T1000 (cell line): ENCODE data around the gene CFAP43.

Source experiments
- DNase-seq: peaks from one replicate; lab custom pipeline; 2025; ENCODE audit warnings: mixed read lengths; lab: John Stamatoyannopoulos, UW

The CFAP43 gene

GRCh38 chr10:104128214-104128613 is 104.0 kb downstream of the CFAP43 start:
- no peak for DNase-seq

DNA sequence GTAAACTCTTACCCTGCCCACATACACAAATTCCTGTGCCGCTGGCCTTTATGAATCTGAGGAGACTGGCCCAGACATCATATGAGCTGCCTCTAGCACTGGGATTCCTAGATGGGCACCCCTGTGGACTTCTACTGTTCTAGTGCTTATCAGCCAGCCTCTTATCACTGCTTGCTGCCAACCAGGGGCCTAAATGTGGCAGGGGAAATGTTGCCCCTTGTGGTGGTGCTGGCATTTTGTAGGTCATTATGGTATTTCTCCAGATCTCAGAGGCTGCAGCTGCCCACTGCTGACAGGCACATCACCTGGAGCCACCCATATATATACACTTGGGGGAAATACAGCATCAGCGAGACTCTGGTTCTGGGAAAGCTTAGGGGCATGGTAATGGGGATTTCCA is 104.8 kb downstream of the CFAP43 start:
- no peak for DNase-seq

- no peak for DNase-seq
Measured at GRCh38 chr10:104123397-104123796, 108.8 kb downstream of the CFAP43 start.

DNA sequence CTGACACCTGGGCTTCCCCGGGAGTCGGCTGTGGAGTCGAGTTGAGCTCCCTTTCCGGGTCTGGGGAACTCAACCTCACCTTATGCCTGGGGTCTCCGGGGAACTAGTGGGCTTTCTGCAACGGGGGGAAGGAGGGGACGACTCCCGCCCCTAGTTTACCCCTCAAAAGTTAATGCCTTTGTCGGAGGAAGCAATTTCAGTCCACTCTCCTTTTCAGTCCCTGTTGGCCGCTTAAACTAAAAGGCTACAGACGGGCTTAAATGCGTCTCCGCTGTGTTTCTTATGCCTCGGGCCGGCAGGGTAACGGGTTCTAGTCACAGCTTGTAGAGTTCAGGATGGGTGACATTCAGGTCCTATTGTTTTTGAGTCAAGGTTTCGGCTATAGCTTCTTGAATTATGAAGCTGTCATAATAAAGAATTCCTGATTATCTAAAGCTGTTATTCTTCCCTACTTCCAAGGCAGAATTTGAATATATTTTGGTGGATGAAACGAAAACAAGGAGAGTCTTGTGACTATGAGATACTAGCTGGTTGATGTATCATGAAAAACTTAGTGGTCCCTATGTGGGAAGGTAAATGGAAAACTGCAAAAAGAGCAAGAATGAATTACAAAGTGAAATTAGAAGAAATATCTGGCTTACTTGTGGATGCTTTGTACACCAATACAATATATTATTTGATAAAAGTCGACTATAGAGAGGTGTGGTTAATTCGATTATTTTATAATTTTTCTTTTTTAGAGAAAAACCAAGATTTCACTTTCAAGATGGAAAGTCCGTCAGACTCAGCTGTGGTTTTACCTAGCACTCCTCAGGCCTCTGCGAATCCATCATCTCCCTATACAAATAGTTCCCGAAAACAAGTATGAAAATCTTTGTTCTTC is 109.7 kb downstream of the CFAP43 start:
- no peak for DNase-seq

DNA sequence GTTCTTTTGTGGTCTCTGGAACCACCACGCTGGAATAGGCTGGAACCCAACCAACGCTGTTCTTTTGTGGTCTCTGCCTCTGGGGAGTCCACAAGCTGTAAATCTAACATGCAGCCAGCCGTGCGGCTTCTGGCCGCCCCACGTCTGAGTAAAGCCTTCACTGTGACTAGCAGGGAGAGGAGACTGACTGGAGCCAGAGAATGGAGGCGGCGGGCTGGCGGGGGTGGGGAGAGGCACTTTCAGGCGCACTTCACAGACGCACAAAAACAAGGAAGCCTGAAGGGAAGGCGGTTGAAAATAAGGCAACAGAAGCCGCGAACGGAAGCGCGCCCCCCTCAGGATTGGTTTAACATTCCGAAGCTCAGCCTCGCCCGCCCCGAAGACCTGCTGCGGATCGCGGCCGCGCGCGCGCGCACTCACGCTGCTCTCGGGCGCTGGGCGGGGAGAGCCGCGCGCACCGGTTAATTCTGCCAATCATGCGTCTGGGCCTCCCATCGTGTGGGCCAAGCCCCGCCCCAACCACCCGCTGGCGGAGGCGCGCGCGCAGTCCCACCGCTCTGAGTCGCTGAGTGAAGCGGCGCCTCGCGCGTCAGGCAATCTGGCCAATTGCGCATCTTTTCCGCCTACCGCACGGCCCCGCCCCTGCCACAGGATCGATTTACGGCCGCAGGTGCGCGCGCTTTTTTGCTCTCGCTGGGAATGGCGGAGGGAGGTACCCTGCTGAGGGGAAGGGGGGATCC is 110.5 kb downstream of the CFAP43 start, which contains the start of gene SFR1:
Gene SFR1, plus strand, starts transcription at position 687 of the 740 bp plus-strand sequence. Its CDS starts 13 bp downstream, at position 700.
- DNase-seq: peak; percentile 97

- peak; percentile 71 for DNase-seq
Measured at GRCh38 chr10:104120903-104121484, 111.2 kb downstream of the CFAP43 start.

GRCh38 chr10:104120512-104120902 is 111.7 kb downstream of the CFAP43 start:
- no peak for DNase-seq

- DNase-seq: no peak
Measured at GRCh38 chr10:104119996-104120395, 112.2 kb downstream of the CFAP43 start.

DNA sequence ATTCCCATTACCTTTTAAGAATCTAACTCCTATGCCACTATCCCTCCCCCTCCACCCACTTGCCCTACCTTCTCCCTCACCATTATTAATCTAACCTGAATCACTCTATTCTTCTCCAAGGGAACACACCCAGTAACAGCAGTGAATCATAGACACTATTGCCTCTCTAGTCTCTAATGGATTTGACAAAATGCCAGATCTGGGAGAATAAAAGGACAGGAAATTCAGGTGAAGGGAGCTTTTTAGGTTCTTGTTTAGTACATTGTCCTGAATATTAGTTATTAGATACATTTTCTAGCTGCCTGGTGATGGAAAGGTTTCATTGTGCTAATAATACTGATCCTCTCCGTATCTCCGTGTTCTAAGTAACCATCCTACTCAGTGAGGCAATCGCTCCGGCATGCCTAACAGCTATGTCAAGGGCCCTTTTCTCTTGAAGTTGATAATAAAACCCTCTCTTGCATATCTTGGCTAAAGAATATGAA is 114.3 kb downstream of the CFAP43 start:
- peak; percentile 7 for DNase-seq

GRCh38 chr10:104113376-104113956 is 118.7 kb downstream of the CFAP43 start:
- no peak for DNase-seq

- DNase-seq: no peak
Measured at GRCh38 chr10:104109908-104110662, 122.1 kb downstream of the CFAP43 start.

DNA sequence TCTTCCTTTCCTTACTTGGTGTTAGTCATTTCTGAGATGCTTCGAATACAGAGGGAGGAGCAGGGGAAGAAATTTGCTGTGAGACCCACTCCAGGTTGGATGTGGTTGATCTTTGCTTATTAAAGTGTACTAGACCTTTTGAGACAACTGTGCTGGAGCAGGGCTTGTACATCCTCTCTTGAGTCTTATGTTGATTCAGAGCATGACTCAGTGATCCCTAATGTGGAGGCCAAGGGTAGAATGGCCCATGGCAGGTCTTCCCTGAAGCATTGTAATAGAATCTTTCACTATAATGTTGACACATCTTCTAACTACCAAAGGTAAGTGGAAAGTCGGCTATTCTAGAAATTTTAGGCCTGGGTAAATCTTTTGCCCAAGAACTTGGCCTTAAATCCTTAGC is 127.2 kb downstream of the CFAP43 start:
- no peak for DNase-seq

DNA sequence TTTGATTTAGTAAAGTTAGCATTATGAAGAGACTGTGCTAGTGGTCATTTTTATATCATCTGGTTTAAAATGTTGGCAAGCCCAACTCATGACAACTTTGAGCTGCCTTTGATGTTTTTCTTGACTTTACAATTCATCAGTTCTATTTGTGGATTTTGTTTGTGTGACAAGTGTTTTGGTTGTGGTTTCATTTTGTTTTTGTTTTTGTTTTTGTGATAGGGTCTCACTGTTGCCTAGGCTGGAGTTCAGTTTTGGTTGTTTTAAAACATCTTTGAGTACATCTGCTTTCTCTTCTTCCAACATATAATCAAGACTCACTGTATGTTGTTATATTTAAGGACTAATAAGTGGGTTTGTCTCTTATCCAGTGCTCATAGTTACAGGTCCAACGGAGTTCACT is 127.7 kb downstream of the CFAP43 start:
- DNase-seq: no peak

- DNase-seq: no peak
Measured at GRCh38 chr10:104103956-104104355, 128.2 kb downstream of the CFAP43 start.

GRCh38 chr10:104101902-104102301 is 130.3 kb downstream of the CFAP43 start:
- DNase-seq: no peak

DNA sequence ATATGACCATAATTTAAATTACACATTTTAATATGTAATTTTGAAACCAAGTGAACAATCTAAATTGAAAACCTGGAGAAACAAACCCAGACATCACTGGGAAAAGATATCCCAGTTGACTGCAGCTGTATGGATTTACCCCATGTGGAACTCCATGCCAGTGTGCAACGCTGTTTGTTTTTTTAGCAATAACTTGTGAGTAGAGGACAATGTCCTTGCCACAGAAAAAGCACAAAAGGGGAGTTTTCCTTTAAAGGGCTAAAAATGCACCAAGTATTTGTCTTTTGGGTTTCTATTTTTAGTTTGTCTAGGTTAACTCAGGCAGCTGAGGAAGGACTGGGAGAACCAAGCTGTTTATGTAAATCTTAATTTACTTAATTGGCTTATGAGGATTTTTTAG is 131.4 kb downstream of the CFAP43 start:
- DNase-seq: no peak

- DNase-seq: no peak
Measured at GRCh38 chr10:104099941-104100340, 132.2 kb downstream of the CFAP43 start.

DNA sequence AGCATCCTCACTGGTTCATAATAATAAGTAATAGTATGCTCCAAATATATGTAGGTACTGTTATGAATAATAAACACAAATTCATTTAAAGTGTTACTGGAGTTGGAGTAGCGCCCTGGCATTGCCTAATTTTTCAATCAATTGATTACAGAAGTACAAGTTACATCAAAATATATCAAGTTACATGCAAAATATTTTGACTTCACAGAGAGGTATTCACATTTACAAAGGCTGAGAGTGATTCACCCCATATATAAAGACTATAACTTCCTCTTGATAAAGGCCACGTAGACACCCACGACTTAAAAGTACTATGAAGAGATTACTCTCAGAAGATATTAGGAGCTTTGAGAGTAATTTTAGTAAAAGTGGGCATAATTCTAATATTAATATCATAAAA is 132.9 kb downstream of the CFAP43 start:
- no peak for DNase-seq

DNA sequence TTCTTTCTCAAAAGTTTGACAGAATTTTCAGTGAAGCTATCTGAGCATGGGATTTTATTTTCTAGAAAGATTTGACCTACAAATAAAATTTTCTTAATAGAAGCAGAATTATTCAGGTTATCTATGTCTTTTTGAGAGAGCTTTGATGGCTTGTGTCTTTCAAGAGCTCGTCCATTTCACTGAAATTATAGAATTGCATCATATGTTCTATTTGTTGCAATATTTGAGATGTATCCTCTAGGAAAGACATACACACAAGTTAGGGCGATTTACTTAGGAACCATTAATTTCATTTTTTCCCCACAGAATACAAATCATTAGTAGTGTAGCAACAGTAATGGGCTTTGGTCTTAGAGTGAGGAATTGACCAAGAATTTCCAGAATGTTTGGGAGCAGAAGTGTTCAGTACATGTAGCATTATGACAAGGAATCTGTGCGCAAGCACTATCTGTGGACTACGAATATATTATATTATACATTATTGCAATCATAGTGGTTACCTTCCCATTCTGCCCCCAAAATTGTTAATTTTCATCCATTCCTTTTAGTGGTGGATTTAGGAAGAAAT is 133.7 kb downstream of the CFAP43 start:
- no peak for DNase-seq

DNA sequence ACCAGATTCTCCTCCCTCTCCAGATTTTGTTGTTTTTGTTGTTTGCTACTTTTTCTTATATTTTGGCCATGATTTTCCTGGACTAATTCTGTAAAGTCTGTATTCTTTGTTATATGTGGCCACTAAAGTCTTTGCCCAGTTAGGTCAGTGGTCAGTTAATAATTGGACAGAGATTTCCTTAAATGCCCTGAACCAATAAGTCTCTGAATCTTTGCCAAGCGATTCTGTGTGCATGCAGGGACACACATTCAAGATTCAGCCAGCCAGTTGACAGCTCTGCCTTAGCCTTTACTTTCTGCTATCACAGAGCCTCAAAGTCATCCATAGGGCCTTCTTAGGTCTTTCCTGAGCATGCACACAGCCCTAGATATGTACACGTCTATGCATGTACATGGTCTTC is 135.5 kb downstream of the CFAP43 start:
- DNase-seq: no peak

DNA sequence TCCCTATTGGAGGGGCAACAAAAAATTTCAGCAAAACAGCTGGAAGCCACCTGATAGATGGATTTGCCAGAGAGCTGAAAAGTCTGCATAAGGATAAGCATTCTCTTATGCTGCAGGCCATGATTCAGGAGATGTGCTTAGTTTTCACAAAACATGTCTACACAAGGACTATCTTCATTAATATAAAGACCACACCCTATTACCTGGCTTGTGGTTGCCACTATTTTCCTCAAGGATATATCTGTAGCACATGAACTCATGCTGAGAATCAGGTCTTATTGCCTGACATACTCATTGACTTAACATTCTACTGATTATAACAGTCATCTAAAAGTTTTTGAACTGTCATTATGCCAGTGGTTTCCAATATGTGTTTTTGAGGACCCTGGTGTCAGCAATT is 139.4 kb downstream of the CFAP43 start:
- DNase-seq: no peak
